ENCODE results near the gene TSEN34. TPM values are rescaled to one million over a fixed set of nuclear protein-coding genes. Genes with fewer than 3 reads are reported as not detected.
A peak's percentile ranks its signal among the peaks of the same experiment; 100 is the strongest.
"Not testable (repeated sequence)": the region's sequence is repeated elsewhere in the genome, so short reads cannot be mapped to it uniquely, and the experiment has no call there.

TSEN34 gene
- total RNA-seq, 1 donor from 2014 or later, result 38.6 TPM

DNA sequence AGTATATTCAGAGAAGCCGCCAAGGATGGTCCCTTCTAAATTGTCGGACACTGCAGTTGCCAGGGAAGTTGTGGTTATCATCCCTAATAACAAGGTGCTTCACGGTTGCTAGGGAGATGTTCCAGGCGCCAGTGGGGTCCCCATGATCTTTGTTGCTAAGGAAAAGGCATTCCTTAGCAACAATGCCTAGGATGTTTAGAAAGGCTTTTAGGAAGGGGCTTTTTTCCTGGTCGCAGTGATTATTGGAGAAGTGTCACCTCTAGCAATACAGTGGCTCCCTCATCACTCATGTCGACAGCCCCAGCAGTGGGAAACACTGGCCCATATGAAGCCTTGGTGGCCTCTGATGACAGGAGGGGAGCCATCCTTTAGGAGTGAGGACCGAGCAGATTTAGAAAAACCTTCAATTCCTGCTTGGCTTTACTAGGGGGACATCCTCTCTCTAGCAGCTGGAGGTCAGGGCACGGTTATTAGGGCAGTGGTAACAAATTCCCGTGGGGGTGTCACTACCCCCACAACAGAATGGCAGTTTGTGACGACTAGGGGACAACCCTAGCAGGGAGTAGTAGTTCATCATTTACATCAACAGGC lies 11.8 kb upstream of the TSEN34 start:
- peaks cover 2% of the 10 kb centered on the region for H3K4me1 Mint-ChIP-seq (ENCODE audit: low read depth)
- TF ChIP-seq, protein P1, sequence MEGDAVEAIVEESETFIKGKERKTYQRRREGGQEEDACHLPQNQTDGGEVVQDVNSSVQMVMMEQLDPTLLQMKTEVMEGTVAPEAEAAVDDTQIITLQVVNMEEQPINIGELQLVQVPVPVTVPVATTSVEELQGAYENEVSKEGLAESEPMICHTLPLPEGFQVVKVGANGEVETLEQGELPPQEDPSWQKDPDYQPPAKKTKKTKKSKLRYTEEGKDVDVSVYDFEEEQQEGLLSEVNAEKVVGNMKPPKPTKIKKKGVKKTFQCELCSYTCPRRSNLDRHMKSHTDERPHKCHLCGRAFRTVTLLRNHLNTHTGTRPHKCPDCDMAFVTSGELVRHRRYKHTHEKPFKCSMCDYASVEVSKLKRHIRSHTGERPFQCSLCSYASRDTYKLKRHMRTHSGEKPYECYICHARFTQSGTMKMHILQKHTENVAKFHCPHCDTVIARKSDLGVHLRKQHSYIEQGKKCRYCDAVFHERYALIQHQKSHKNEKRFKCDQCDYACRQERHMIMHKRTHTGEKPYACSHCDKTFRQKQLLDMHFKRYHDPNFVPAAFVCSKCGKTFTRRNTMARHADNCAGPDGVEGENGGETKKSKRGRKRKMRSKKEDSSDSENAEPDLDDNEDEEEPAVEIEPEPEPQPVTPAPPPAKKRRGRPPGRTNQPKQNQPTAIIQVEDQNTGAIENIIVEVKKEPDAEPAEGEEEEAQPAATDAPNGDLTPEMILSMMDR (IDR thresholded peaks at IDR 0.05; ENCODE audit: unreplicated experiment), result no peak
- no peaks in the 10 kb centered on the region for H3K9me3 Mint-ChIP-seq (ENCODE audit: low read depth)
- H3K4me3 Mint-ChIP-seq (ENCODE audit: low read depth), result no peak overlapping the region
- DNase-seq (ENCODE audit: low spot score, unreplicated experiment), result no peak
- no peaks in the 10 kb centered on the region for H3K27me3 Mint-ChIP-seq
- H3K36me3 Mint-ChIP-seq (ENCODE audit: insufficient read depth), result peaks cover 13% of the 10 kb centered on the region
- peak overlapping the region; percentile 24 for H3K27ac Mint-ChIP-seq

DNA sequence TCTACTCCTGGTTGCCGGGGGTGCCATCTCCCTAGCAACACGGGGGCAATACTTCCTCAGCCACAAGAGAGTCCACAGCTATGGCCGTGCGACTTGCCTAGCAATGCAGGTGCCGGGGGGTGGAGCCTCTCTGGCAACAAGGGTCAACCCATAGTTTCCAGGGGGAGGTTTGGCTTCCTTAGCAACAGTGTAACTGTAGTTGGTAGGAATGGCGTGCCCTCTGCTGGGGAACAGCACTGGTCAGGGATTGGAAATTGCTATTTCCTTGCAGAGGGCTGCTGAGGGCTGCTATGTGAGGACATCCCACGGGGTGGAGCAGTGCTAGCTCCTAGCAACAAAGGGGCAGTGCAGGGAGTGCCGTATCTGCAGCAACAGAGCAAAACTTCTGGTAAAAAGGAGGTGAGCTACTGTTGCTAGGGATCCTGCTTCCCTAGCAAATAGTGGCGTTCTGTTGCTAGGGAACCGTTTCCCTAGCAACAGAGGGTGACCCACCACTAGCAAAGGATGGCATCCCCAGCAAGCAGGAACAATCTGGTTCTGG lies 11.1 kb upstream of the TSEN34 start:
- H3K27me3 Mint-ChIP-seq, result no peaks in the 10 kb centered on the region
- TF ChIP-seq, protein P1 (IDR thresholded peaks at IDR 0.05; ENCODE audit: unreplicated experiment), result peak; percentile 61
- H3K4me1 Mint-ChIP-seq (ENCODE audit: low read depth), result peaks cover 2% of the 10 kb centered on the region
- no peaks in the 10 kb centered on the region for H3K9me3 Mint-ChIP-seq (ENCODE audit: low read depth)
- H3K4me3 Mint-ChIP-seq (ENCODE audit: low read depth), result no peak overlapping the region
- peak; percentile 59 for DNase-seq (ENCODE audit: low spot score, unreplicated experiment)
- peaks cover 13% of the 10 kb centered on the region for H3K36me3 Mint-ChIP-seq (ENCODE audit: insufficient read depth)
- H3K27ac Mint-ChIP-seq, result peak overlapping the region; percentile 24

DNA sequence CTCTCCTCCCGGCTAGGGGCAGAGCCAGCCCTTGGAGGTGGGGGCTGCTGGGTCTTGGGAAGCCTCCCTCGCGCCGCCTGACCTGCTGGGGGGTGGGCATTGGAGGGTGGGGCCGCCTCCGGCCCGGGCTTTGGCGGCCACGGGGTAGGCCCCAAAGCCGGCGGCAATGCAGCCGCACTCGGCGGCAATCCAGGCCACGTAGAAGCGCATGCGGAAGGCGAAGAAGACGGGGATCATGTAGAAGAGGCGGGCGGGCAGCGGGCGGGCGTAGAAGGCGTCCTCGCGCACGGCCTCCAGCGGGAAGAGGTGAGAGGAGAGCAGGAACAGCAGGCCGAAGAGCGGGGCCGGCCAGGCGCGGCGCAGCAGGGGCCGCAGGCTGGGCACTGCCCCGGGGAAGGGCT lies 10.4 kb upstream of the TSEN34 start:
- Mint-ChIP-seq H3K36me3 (ENCODE audit: insufficient read depth) (peaks cover 15% of the 10 kb centered on the region), H3K9me3 (ENCODE audit: low read depth) (no peaks in the 10 kb centered on the region), H3K27ac (no peak overlapping the region), H3K4me1 (ENCODE audit: low read depth) (peaks cover 2% of the 10 kb centered on the region), H3K4me3 (ENCODE audit: low read depth) (no peak overlapping the region), H3K27me3 (no peaks in the 10 kb centered on the region)
- TF ChIP-seq, protein P1 (IDR thresholded peaks at IDR 0.05; ENCODE audit: unreplicated experiment), result no peak
- DNase-seq (ENCODE audit: low spot score, unreplicated experiment), result no peak

DNA sequence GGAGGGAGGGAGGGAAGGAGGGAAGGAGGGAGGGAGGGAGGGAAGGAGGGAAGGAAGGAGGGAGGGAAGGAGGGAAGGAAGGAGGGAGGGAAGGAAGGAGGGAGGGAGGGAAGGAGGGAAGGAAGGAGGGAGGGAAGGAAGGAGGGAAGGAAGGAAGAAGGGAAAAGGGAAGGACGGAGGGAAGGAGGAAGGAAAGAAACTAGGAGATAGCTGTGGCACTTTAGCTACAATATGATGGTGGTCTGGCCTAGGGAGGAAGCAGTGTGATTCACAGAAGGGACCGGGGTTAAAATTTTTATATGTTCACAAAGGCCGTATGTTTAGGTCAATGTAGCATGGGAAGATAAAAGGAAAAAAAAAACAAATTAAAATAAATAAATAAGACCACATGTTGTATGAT lies 9.2 kb upstream of the TSEN34 start:
- H3K36me3 Mint-ChIP-seq (ENCODE audit: insufficient read depth), result peaks cover 16% of the 10 kb centered on the region
- H3K4me1 Mint-ChIP-seq (ENCODE audit: low read depth); H3K4me3 Mint-ChIP-seq (ENCODE audit: low read depth); H3K27me3 Mint-ChIP-seq; DNase-seq (ENCODE audit: low spot score, unreplicated experiment); H3K27ac Mint-ChIP-seq; H3K9me3 Mint-ChIP-seq (ENCODE audit: low read depth): not testable (repeated sequence)

DNA sequence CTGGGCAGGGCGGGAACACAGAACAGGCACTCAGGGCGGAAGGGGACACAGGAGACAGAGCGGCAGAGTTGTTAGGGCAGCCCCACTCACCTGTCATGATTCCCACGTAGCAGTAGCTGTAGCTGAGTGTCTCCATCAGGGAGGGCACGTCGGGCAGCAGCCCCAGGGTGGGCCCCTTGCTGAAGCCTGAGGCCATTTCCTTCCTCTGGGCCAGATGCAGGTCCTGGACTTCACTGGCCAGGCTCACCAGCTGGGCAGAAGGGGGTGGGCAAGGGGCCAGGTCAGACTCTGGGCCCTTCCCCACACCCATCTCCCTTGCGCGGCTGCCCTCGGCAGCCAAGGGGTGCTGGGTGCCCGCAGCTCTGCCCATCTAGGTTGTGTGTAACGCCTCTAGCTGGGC lies 7.7 kb upstream of the TSEN34 start:
- Mint-ChIP-seq H3K27ac (no peak overlapping the region), H3K4me1 (ENCODE audit: low read depth) (peaks cover 7% of the 10 kb centered on the region), H3K27me3 (no peaks in the 10 kb centered on the region), H3K4me3 (ENCODE audit: low read depth) (no peak overlapping the region), H3K9me3 (ENCODE audit: low read depth) (no peaks in the 10 kb centered on the region), H3K36me3 (ENCODE audit: insufficient read depth) (peaks cover 12% of the 10 kb centered on the region)
- no peak for DNase-seq (ENCODE audit: low spot score, unreplicated experiment)
- TF ChIP-seq, protein P1 (IDR thresholded peaks at IDR 0.05; ENCODE audit: unreplicated experiment), result no peak

DNA sequence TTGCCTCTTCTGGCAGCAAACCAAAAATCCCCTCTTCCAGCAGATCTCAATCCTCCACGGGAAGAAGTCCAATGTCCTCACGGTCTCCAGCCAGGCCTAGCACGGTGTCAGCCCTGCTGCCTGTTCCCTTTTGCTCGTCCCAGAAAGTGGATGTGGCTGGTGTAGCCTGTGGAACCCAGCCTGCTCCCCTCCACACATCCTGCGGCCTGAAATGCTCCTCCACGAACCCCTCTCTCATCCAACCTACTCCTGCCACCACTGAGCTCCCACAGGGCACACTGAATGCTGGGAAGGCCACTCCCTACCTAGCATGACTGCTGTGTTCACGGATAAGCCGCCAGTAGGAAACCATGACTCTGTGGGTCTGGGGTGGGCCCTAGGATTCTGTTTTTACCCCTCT lies 4.8 kb upstream of the TSEN34 start:
- peaks cover 5% of the 10 kb centered on the region for H3K4me1 Mint-ChIP-seq (ENCODE audit: low read depth)
- H3K9me3 Mint-ChIP-seq (ENCODE audit: low read depth), result no peaks in the 10 kb centered on the region
- TF ChIP-seq, protein P1 (IDR thresholded peaks at IDR 0.05; ENCODE audit: unreplicated experiment), result no peak
- H3K36me3 Mint-ChIP-seq (ENCODE audit: insufficient read depth), result peaks cover 6% of the 10 kb centered on the region
- H3K27ac Mint-ChIP-seq, result no peak overlapping the region
- no peak overlapping the region for H3K4me3 Mint-ChIP-seq (ENCODE audit: low read depth)
- DNase-seq (ENCODE audit: low spot score, unreplicated experiment), result no peak
- no peaks in the 10 kb centered on the region for H3K27me3 Mint-ChIP-seq
